SK-N-SH (cell line): ENCODE measurements around the gene TSC1. TPM values are rescaled to one million over a fixed set of nuclear protein-coding genes. Genes with fewer than 3 reads are reported as not detected.

Experiments used
- CTCF ChIA-PET: fragments of 300-600, 350-600 bp; formaldehyde crosslinking; extraction: SDS; loops from one replicate; lab custom pipeline; 2021; lab: Yijun Ruan, JAX
- POLR2A ChIA-PET: fragments of 350-600 bp; sonication (Branson Sonifier 250); formaldehyde crosslinking; extraction: SDS; loops from one replicate; lab custom pipeline; 2020; ENCODE audit warnings: antibody characterized with exemption, inconsistent platforms; lab: Yijun Ruan, JAX
- DNase-seq: peaks from one replicate; pipeline ENCODE4 v3.0.0; 2012
- H2AFZ ChIP-seq: fragments of 200-600 bp; sonication (generic); 2 replicates; pipeline ENCODE4 v1.8.1; 2016; ENCODE audit warnings: antibody characterized with exemption, mild to moderate bottlenecking, low read depth
- H3F3A ChIP-seq: fragments of 200-600 bp; sonication (generic); replicated peaks from 2 replicates; pipeline ENCODE3; 2016; ENCODE audit warnings: antibody characterized with exemption, mild to moderate bottlenecking; ENCODE audit not compliant: insufficient read depth
- H3K27ac ChIP-seq, 2 experiments: fragments of 200-500 bp in 1 of 2; fragments of 200-600 bp in 1 of 2; sonication (Bioruptor generic) in 1 of 2; sonication (generic), shearing (Covaris generic) in 1 of 2; 2 replicates each; pipeline versions ENCODE4 v1.5.1 to v1.6.1; 2014 to 2016; ENCODE audit warnings: low read depth in 2 of 2, inconsistent platforms in 1 of 2, low read length in 1 of 2, mild to moderate bottlenecking in 1 of 2, mixed read lengths in 1 of 2
- H3K27me3 ChIP-seq: fragments of 200-600 bp; sonication (generic), shearing (Covaris generic); 2 replicates; pipeline ENCODE4 v1.6.1; 2016; ENCODE audit warnings: mixed run types; ENCODE audit not compliant: insufficient read depth
- H3K36me3 ChIP-seq, 2 experiments: fragments of 200-500 bp in 1 of 2; fragments of 200-600 bp in 1 of 2; sonication (Bioruptor generic) in 1 of 2; sonication (generic) in 1 of 2; replicated peaks in 1 of 2; 2 replicates each; pipeline versions ENCODE3 to v1.5.1; 2014 to 2016; ENCODE audit warnings: low read length in 1 of 2, mild to moderate bottlenecking in 1 of 2; ENCODE audit not compliant: insufficient read depth in 2 of 2, control insufficient read depth in 1 of 2
- H3K4me1 ChIP-seq, 2 experiments: fragments of 200-500 bp in 1 of 2; fragments of 200-600 bp in 1 of 2; sonication (Bioruptor generic) in 1 of 2; sonication (generic), shearing (Covaris generic) in 1 of 2; 2 replicates each; pipeline versions ENCODE4 v1.5.1 to v1.6.1; 2014 to 2016; ENCODE audit warnings: low read depth in 1 of 2, low read length in 1 of 2, mixed run types in 1 of 2; ENCODE audit not compliant: insufficient read depth in 2 of 2, control insufficient read depth in 1 of 2
- H3K4me2 ChIP-seq: fragments of 200-600 bp; sonication (generic), shearing (Covaris generic); 2 replicates; pipeline ENCODE4 v1.6.1; 2017; ENCODE audit warnings: mixed run types
- H3K4me3 ChIP-seq, 2 experiments: fragments of 200-500 bp in 1 of 2; fragments of 200-600 bp in 1 of 2; sonication (Bioruptor generic) in 1 of 2; sonication (generic), shearing (Covaris generic) in 1 of 2; 2 replicates each; pipeline versions ENCODE4 v1.5.1 to v1.8.1; 2014 to 2016; ENCODE audit warnings: low read depth in 2 of 2, inconsistent platforms in 1 of 2, low read length in 1 of 2, mild to moderate bottlenecking in 1 of 2, mixed read lengths in 1 of 2, moderate library complexity in 1 of 2
- H3K79me2 ChIP-seq: fragments of 200-600 bp; sonication (generic); 2 replicates; pipeline ENCODE4 v1.8.1; 2017; ENCODE audit warnings: mild to moderate bottlenecking; ENCODE audit not compliant: insufficient read depth
- H3K9ac ChIP-seq: fragments of 200-600 bp; sonication (generic); 2 replicates; pipeline ENCODE4 v1.6.1; 2017; ENCODE audit warnings: mixed run types
- H3K9me2 ChIP-seq: fragments of 200-600 bp; sonication (generic); 2 replicates; pipeline ENCODE4 v1.6.1; 2017; ENCODE audit warnings: mixed run types
- H3K9me3 ChIP-seq: fragments of 200-600 bp; sonication (generic); 2 replicates; pipeline ENCODE4 v1.6.1; 2017; ENCODE audit warnings: mixed run types, mild to moderate bottlenecking, moderate library complexity
- H4K20me1 ChIP-seq: fragments of 200-600 bp; sonication (generic); 2 replicates; pipeline ENCODE4 v1.6.1; 2017; ENCODE audit warnings: mild to moderate bottlenecking, mixed run types; ENCODE audit not compliant: insufficient read depth
- EP300 ChIP-seq, 2 experiments: IDR thresholded peaks; 2 replicates each; pipeline versions ENCODE4 v1.4.0 to v1.6.1; 2012; ENCODE audit warnings: borderline replicate concordance in 1 of 2, low read depth in 1 of 2, low read length in 1 of 2
- EZH2phosphoT487 ChIP-seq: fragments of 200-600 bp; sonication (generic); IDR thresholded peaks from 2 replicates; pipeline ENCODE4 v1.6.1; 2017; ENCODE audit warnings: low read depth, mixed run types, mild to moderate bottlenecking, antibody characterized with exemption, moderate library complexity, borderline replicate concordance
- FOSL2 ChIP-seq: IDR thresholded peaks from 2 replicates; pipeline ENCODE4 v1.4.0; 2012; ENCODE audit warnings: low read depth, mild to moderate bottlenecking, moderate library complexity, borderline replicate concordance
- FOXM1 ChIP-seq: IDR thresholded peaks from 2 replicates; pipeline ENCODE4 v1.4.0; 2012; ENCODE audit warnings: low read depth, mild to moderate bottlenecking
- GABPA ChIP-seq: IDR thresholded peaks from 2 replicates; pipeline ENCODE4 v1.4.0; 2012; ENCODE audit warnings: low read depth, mild to moderate bottlenecking
- GATA2 ChIP-seq: sonication (generic); formaldehyde crosslinking; IDR thresholded peaks from 2 replicates; pipeline ENCODE4 v1.5.0; 2020; ENCODE audit warnings: mild to moderate bottlenecking, missing genetic modification reagents
- JUND ChIP-seq: IDR thresholded peaks from 2 replicates; pipeline ENCODE4 v1.4.0; 2012
- MEF2A ChIP-seq: IDR thresholded peaks from 2 replicates; pipeline ENCODE4 v1.4.0; 2012; ENCODE audit warnings: low read depth, borderline replicate concordance
- NRF1 ChIP-seq: IDR thresholded peaks from 2 replicates; pipeline ENCODE4 v1.6.1; 2012; ENCODE audit warnings: low read depth, mild to moderate bottlenecking, low read length
- RAD21 ChIP-seq: IDR thresholded peaks from 2 replicates; pipeline ENCODE4 v1.6.1; 2012; ENCODE audit warnings: mild to moderate bottlenecking, low read length
- RCOR1 ChIP-seq: fragments of 150-350 bp; IDR thresholded peaks from 2 replicates; pipeline ENCODE4 v1.6.1; 2017; ENCODE audit warnings: antibody characterized with exemption, low read length
- REST ChIP-seq: IDR thresholded peaks from 2 replicates; pipeline ENCODE4 v1.6.1; 2012; ENCODE audit warnings: mild to moderate bottlenecking, low read depth, low read length, moderate library complexity
- SIN3A ChIP-seq: IDR thresholded peaks from 2 replicates; pipeline ENCODE4 v1.6.1; 2012; ENCODE audit warnings: low read depth, mild to moderate bottlenecking, low read length, moderate library complexity, borderline replicate concordance
- TAF1 ChIP-seq: IDR thresholded peaks from 2 replicates; pipeline ENCODE4 v1.6.1; 2012; ENCODE audit warnings: low read depth, mild to moderate bottlenecking, low read length, moderate library complexity, borderline replicate concordance
- USF1 ChIP-seq: IDR thresholded peaks from 2 replicates; pipeline ENCODE4 v1.4.0; 2012; ENCODE audit warnings: low read depth, borderline replicate concordance
- WGBS: methylation state at CpG from one replicate; pipeline ENCODE4 v1.1.6; 2017; ENCODE audit warnings: low lambda C conversion rate; 5-methylcytosine and 5-hydroxymethylcytosine counted together
- polyA plus RNA-seq, 3 experiments: library from polyadenylated mRNA; depleted of rRNA; stranded (reverse); fragments of >200 nt; gene quantifications; 2 replicates each; pipeline ENCODE4 v1.2.3, GENCODE V29; 2012
- TF ChIP-seq, protein P1 (sequence below): fragments of 150-350 bp; IDR thresholded peaks from 2 replicates; pipeline ENCODE4 v1.6.1; 2017; ENCODE audit warnings: antibody characterized with exemption, low read length, low read depth, borderline replicate concordance
- TF ChIP-seq, protein P2 (sequence below): fragments of 150-350 bp; IDR thresholded peaks from 2 replicates; pipeline ENCODE4 v1.6.1; 2016; ENCODE audit warnings: mild to moderate bottlenecking, low read depth, low read length
- TF ChIP-seq, protein P3 (sequence below): IDR thresholded peaks from 2 replicates; pipeline ENCODE4; 2012

TSC1 gene
- polyA plus RNA-seq, 1 of the 3 experiments (the other 2 are of a cell fraction) = 18.3 TPM

GRCh38 chr9:132869266-132869665 lies 75.2 kb downstream of the TSC1 start:
- Histone ChIP-seq H3F3A (no peaks in the 10 kb centered on the region), H3K79me2 (no peaks in the 10 kb centered on the region), H3K9me2 (no peaks in the 10 kb centered on the region), H3K9me3 (no peaks in the 10 kb centered on the region), H3K4me2 (no peak overlapping the region), H3K27ac (no peak overlapping the region), H3K4me3 (no peak overlapping the region), H3K36me3 (no peaks in the 10 kb centered on the region), H4K20me1 (no peaks in the 10 kb centered on the region), H3K4me1 (no peaks in the 10 kb centered on the region), H3K9ac (no peak overlapping the region), H2AFZ (no peak overlapping the region), H3K27me3 (no peaks in the 10 kb centered on the region)
- DNase-seq = no peak
- TF ChIP-seq NRF1 (no peak), RAD21 (no peak), GATA2 (CRISPR knock-in tag) (no peak), RCOR1 (no peak), JUND (no peak), USF1 (no peak), EZH2phosphoT487 (no peak)
- TF ChIP-seq, protein P1, sequence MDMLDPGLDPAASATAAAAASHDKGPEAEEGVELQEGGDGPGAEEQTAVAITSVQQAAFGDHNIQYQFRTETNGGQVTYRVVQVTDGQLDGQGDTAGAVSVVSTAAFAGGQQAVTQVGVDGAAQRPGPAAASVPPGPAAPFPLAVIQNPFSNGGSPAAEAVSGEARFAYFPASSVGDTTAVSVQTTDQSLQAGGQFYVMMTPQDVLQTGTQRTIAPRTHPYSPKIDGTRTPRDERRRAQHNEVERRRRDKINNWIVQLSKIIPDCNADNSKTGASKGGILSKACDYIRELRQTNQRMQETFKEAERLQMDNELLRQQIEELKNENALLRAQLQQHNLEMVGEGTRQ = no peak
- CTCF ChIA-PET = interaction anchor here (1.0 to 1.9 kb wide), 2 partner anchors 20 to 33 kb away, joined by 5 read pairs; no protein-coding TSS in a partner anchor
- 43% methylated on average over 1 of the region's 9 CpGs for WGBS
- POLR2A ChIA-PET = no interaction called here

DNA sequence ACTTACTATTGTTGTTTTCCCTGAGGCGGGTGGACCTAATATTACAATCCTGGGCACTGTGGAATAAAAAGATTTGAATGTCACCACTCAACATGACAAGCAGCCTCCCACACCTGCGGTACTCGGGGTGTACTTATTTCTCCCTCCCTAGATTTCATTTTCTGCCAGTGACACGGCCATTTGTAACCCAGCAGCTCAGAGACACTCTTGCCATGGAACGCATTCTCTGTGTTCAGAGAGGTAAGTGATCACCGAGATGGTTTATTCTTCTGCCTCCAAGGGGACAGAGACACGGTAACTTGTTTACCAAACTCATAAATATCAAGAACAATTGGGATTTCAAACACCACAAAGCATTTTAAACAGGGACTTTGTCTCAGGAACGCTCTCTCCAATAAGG lies 77.5 kb downstream of the TSC1 start:
- no peaks in the 10 kb centered on the region for H4K20me1 ChIP-seq
- no peaks in the 10 kb centered on the region for H3K27me3 ChIP-seq
- H3K9me2 ChIP-seq = no peaks in the 10 kb centered on the region
- POLR2A ChIA-PET = no interaction called here
- no peaks in the 10 kb centered on the region for H3K9me3 ChIP-seq
- H3F3A ChIP-seq = no peaks in the 10 kb centered on the region
- no peak overlapping the region for H3K9ac ChIP-seq
- H3K36me3 ChIP-seq = no peaks in the 10 kb centered on the region
- DNase-seq = no peak
- no peak overlapping the region for H2AFZ ChIP-seq
- H3K79me2 ChIP-seq = no peaks in the 10 kb centered on the region
- H3K27ac ChIP-seq = no peak overlapping the region
- no peak overlapping the region for H3K4me3 ChIP-seq
- no peak overlapping the region for H3K4me2 ChIP-seq
- WGBS = 80% methylated on average over 8 of the region's 8 CpGs
- CTCF ChIA-PET = interaction anchor here (0.8 to 2.5 kb wide), 3 partner anchors 9 to 68 kb away, joined by 3 to 8 read pairs (median 3); no protein-coding TSS in a partner anchor
- H3K4me1 ChIP-seq = no peaks in the 10 kb centered on the region
- TF ChIP-seq, protein P2, sequence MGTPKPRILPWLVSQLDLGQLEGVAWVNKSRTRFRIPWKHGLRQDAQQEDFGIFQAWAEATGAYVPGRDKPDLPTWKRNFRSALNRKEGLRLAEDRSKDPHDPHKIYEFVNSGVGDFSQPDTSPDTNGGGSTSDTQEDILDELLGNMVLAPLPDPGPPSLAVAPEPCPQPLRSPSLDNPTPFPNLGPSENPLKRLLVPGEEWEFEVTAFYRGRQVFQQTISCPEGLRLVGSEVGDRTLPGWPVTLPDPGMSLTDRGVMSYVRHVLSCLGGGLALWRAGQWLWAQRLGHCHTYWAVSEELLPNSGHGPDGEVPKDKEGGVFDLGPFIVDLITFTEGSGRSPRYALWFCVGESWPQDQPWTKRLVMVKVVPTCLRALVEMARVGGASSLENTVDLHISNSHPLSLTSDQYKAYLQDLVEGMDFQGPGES = no peak
- TF ChIP-seq GATA2 (CRISPR knock-in tag) (no peak), FOSL2 (no peak), FOXM1 (no peak), SIN3A (no peak), NRF1 (no peak), GABPA (no peak), MEF2A (no peak), EP300 (IDR thresholded peaks at IDR 0.05; ENCODE audit: borderline replicate concordance in 1 of 2, low read depth in 1 of 2, low read length in 1 of 2) (no peak), REST (no peak), TAF1 (no peak), USF1 (no peak)
- TF ChIP-seq, protein P3, sequence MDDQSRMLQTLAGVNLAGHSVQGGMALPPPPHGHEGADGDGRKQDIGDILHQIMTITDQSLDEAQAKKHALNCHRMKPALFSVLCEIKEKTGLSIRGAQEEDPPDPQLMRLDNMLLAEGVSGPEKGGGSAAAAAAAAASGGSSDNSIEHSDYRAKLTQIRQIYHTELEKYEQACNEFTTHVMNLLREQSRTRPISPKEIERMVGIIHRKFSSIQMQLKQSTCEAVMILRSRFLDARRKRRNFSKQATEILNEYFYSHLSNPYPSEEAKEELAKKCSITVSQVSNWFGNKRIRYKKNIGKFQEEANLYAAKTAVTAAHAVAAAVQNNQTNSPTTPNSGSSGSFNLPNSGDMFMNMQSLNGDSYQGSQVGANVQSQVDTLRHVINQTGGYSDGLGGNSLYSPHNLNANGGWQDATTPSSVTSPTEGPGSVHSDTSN = no peak
